Stimulated activated CD8-positive, alpha-beta memory T cell treated with anti-CD3 and anti-CD28 coated beads, Interleukin-7, amount 100 ng/mL, for 48 hours (primary cell): ENCODE results near the gene CHMP3.
"Not testable (repeated sequence)": the region's sequence is repeated elsewhere in the genome, so short reads cannot be mapped to it uniquely, and the experiment has no call there.

Experiments used
- DNase-seq, 2 donors: peaks; one replicate each; pipeline ENCODE4 v3.0.0-alpha.2; 2020; ENCODE audit warnings: low read depth in 1 of 2; ENCODE audit errors: extremely low read depth in 1 of 2

Gene CHMP3

DNA sequence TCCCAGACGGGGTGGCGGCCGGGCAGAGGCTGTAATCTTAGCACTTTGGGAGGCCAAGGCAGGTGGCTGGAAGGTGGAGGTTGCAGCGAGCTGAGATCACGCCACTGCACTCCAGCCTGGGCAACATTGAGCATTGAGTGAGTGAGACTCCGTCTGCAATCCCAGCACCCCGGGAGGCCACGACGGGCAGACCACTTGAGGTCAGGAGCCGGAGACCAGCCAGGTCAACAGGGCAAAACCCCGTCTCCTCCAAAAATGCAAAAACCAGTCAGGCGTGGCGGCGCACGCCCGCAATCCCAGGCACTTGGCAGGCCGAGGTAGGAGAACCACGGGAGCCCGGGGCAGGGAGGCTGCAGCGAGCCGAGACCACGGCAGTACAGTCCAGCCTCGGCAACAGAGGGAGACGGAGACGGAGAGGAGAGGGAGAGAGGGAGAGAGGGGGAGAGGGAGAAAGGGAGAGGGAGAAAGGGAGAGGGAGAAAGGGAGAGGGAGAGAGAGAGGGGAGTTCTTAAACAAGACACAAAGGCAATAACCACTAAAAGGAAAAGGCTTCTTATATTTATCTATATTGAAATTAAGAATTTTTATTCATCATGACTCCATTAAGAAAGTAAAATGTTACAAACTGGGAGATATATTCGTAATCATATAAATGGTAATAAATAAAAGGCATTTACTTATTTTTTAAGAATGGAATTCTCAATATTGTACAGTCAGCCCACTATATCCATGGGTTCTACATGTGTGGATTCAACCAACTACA is 13.1 kb downstream of the CHMP3 start:
- not testable (repeated sequence) for DNase-seq

GRCh38 chr2:86549440-86549839 is 13.8 kb downstream of the CHMP3 start:
- not testable (repeated sequence) for DNase-seq

GRCh38 chr2:86548913-86549396 is 14.3 kb downstream of the CHMP3 start:
- DNase-seq: not testable (repeated sequence)

DNA sequence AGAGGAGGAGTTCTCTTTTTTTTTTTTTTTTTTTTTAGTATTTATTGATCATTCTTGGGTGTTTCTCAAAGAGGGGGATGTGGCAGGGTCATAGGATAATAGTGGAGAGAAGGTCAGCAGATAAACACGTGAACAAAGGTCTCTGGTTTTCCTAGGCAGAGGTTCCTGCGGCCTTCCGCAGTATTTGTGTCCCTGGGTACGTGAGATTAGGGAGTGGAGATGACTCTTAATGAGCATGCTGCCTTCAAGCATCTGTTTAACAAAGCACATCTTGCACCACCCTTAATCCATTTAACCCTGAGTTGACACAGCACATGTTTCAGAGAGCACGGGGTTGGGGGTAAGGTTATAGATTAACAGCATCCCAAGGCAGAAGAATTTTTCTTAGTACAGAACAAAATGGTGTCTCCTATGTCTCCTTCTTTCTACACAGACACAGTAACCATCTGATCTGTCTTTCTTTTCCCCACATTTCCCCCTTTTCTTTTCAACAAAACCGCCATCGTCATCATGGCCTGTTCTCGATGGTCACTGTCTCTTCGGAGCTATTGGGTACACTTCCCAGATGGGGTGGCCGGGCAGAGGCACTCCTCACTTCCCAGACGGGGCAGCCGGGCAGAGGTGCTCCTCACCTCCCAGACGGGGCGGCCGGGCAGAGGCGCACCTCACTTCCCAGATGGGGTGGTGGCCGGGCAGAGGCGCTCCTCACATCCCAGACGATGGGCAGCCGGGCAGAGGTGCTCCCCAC is 14.9 kb downstream of the CHMP3 start:
- DNase-seq: not testable (repeated sequence)

DNA sequence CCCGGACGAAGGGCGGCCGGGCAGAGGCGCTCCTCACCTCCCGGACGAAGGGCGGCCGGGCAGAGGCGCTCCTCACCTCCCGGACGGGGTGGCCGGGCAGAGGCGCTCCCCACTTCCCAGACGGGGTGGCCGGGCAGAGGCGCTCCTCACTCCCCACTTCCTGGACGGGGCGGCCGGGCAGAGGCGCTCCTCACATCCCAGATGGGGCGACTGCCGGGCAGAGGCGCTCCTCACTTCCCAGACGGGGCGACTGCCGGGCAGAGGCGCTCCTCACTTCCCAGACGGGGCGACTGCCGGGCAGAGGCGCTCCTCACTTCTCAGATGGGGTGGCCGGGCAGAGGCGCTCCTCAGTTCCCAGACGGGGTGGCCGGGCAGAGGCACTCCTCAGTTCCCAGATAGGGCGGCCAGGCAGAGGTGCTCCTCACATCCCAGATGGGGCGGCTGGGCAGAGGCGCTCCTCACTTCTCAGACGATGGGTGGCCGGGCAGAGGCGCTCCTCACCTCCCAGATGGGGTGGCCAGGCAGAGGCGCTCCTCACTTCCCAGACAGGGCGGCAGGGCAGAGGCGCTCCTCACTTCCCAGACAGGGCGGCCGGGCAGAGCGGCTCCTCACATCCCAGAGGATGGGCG is 17.8 kb downstream of the CHMP3 start:
- DNase-seq: not testable (repeated sequence)

DNA sequence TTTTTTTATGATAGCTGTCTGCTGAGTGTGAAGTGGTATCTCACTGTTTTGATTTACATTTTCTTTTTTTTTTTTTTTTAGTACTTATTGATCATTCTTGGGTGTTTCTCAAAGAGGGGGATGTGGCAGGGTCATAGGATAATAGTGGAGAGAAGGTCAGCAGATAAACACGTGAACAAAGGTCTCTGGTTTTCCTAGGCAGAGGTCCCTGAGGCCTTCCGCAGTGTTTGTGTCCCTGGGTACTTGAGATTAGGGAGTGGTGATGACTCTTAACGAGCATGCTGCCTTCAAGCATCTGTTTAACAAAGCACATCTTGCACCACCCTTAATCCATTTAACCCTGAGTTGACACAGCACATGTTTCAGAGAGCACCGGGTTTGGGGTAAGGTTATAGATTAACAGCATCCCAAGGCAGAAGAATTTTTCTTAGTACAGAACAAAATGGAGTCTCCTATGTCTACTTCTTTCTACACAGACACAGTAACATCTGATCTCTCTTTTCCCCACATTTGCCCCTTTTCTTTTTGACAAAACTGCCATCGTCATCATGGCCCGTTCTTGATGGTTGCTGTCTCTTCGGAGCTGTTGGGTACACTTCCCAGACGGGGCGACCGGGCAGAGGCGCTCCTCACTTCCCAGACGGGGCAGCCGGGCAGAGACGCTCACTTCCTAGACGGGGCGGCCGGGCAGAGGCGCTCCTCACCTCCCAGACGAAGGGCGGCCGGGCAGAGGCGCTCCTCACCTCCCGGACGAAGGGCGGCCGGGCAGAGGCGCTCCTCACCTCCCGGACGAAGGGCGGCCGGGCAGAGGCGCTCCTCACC is 18.8 kb downstream of the CHMP3 start:
- DNase-seq: not testable (repeated sequence)

- DNase-seq: no peak
Observed at GRCh38 chr2:86543793-86544192, 19.4 kb downstream of the CHMP3 start.

- no peak for DNase-seq
Observed at GRCh38 chr2:86543335-86543734, 19.9 kb downstream of the CHMP3 start.

DNA sequence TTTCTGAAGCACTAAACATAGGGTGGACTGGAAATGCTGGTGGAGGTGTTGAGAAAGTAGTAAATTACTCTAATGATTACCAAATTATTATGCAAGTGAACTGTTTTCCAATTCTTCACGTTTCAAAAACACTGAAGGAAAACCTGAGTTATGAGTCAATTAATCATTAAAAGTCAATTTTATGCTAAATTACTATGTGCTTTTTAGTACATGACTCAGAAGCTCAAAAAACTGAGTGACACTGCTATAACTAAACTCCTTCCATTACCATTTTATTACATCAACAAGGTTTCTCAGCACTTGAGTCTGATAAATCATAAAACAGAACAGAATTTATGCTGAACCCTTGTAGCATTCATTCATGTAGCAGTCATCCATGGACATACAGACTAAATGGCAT is 20.4 kb downstream of the CHMP3 start:
- no peak for DNase-seq

DNA sequence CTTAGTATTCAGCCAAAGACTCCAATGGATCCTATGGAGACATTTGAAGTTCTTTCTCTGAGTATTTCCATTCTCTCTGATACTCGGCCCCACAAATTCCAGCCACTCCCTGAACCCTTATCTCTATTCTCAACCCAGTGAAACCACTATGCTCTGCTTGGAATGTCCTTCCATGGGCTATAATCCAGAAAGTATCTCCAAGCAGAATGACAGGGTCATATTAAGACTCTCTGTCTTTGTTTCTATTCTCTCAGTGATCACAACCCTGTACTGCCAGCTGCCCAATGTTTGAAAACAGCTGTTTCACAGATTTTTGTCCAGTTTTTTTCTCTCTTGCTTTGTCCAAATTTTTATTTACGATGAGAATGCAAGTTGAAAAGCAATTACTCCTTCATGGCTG is 21.9 kb downstream of the CHMP3 start:
- DNase-seq: no peak

GRCh38 chr2:86533589-86533988 is 29.7 kb downstream of the CHMP3 start:
- no peak for DNase-seq

GRCh38 chr2:86525421-86526340 is 37.6 kb downstream of the CHMP3 start:
- DNase-seq: no peak

DNA sequence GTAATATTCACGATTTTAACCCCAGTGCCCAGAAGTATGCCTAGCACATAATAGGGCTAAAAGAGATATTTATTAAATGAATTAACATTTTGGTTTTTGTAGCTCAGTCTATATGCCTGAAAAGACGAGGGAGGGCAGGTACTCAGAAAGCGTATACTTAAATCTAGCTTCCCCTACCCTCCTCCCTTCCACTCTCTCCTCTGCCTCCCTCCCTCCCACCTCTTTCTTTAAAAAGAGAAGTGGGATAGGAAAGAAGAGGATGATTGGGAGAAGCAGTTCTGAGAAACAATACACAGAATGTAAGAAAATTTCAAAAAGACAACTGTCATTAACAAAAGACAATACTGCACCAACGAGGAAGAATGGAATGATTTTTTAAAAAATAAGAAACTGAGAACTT is 39.8 kb downstream of the CHMP3 start:
- no peak for DNase-seq

- no peak for DNase-seq
Observed at GRCh38 chr2:86522711-86523110, 40.5 kb downstream of the CHMP3 start.

DNA sequence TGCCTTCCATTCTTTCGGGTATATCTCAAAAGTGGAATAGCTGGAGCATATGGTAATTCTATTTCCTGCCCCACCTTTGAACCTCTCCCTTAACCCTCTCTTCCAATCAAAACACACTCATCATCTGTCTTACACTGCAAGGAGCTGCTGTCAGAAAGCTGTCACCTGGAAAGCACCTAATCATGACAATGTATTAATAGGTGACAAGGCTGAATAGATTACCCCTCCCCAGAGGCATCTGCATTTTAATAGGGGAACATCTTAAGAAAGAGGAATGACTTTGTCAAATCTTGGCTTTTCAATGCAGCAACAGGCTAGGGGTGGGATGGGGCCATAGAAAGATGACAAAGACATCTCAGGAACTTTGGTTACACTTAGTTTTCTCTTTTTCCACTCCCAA is 41.3 kb downstream of the CHMP3 start:
- no peak for DNase-seq

DNA sequence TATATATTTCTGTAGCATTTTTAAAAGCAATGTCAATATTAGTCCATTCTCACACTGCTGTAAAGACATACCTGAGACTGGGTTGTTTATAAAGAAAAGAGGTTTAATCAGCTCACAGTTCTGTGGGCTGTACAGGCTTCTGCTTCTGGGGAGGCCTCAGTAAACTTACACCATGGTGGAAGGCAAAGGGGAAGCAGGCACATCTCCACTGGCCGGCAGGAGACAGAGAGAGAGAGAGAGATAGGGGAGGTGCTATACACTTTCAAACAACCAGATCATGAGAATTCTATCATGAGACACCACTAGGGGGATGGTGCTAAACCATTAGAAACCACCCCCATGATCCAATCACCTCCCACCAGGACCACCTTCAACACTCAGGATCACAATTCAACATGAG is 43.1 kb downstream of the CHMP3 start:
- DNase-seq: no peak

- no peak for DNase-seq
Observed at GRCh38 chr2:86519349-86519748, 43.9 kb downstream of the CHMP3 start.

DNA sequence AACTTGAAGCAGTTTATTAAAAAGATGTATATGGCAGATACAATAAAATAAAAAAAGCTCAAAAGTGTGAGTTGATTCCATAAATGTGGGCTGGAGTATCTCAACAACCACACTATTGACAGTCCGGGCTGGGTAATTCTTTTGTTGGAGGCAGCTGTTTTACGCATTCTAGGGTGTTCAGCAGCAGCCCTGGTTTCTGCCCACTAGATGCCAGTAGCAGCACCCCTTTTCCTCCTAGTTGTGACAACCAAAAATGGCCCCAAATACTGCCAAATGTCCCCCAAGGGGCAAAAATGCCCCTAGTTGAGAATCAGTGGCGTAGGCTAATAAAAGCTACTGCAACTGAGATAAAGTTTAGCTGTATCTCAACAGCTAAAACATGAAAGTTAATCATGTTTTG is 44.8 kb downstream of the CHMP3 start:
- no peak for DNase-seq

GRCh38 chr2:86513948-86514660 is 49.1 kb downstream of the CHMP3 start:
- DNase-seq: no peak
